Skeletal muscle cell (primary cell): ENCODE data around the gene STAMBP.
"Not testable (repeated sequence)": the region's sequence is repeated elsewhere in the genome, so short reads cannot be mapped to it uniquely, and the experiment has no call there.

ENCODE experiments used
- DNase-seq: peaks from one replicate; pipeline ENCODE4 v3.0.0-alpha.2; 2010; ENCODE audit warnings: low read depth
- H3K4me3 ChIP-seq: 2 replicates; pipeline ENCODE4 v1.5.1; 2011; ENCODE audit warnings: low read depth, mild to moderate bottlenecking, control low read depth, low read length, moderate library complexity

Gene STAMBP

DNA sequence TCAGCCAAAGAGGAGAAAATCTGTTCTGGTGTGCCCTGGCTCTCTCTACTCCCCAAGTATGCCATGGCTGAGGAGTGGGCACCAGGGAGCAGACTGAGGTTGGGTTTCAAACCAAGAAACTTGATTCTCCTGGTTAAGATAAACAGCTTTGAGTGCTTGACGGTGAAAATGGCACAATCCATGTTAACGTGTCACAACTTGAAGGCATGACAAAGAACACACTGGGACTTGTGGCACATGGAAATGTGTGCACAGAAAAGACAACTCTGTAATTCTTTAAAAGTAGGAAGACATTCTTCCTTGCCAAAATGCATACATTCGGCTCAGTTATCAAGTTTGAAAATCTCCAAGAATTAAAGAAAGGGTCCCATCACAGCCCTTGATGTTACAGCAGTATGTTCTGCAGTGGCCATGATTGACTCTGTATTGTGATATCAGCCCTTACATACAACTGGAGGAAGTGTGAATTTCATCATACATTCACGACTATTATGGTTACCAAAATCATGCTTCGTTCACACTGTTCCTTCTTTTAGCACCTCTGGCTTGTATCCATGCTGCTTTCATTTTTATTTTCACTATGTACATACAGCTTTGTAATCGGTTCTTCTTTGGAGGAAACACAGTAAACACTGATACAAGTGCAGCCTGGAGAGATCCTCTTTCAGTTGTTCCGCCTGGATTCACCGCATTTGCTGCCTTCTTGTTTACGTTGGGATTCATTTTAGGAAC lies 48.5 kb downstream of the STAMBP start:
- no peak for DNase-seq

DNA sequence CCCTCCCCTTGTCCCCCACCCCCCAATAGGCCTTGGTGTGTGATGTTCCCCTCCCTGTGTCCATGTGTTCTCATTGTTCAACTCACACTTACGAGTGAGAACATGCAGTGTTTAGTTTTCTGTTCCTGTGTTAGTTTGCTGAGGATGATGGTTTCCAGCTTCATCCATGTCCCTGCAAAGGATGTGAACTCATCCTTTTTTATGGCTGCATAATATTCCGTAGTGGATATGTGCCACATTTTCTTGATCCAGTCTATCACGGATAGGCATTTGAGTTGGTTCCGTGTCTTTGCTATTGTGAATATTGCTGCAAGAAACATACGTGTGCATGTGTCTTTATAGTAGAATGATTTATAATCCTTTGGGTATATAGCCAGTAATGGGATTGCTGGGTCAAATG lies 49.2 kb downstream of the STAMBP start:
- H3K4me3 ChIP-seq, DNase-seq: not testable (repeated sequence)

More for the DNA sequence above, 48.5 kb downstream of the STAMBP start:
- H3K4me3 ChIP-seq = no peak overlapping the region

DNA sequence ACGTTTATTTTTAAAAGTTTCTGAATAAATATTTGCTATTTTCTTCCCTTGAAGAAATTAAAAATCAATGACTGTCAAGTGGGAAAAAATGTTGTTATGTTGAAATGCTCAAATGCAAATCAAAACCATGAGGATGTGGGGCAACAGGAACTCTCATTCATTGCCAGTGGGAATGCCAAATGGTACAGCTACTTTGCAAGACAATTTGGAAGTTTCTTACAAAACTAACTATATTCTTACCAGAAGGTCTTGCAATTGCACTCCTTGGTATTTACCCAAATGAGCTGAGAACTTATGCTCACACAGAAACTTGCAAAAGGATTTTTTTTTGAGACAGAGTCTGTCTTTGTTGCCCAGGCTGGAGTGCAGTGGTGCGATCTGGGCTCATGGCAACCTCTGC lies 56.6 kb downstream of the STAMBP start:
- no peak for DNase-seq

DNA sequence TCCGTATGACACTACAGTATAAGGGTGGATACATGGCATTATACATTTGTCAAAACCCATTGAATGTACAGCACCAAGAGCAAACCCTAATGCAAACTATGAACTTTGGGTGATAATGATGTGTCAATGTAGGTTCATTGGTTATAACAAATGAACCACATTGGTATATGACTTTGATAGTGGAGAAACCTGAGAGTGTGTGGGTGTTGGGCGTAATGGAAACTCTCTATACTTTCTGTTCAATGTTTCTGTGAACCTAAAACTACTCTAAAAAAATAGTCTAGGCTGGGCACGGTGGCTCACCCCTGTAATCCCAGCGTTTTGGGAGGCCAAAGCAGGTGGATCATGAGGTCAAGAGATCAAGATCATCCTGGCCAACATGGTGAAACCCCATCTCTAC lies 57.6 kb downstream of the STAMBP start:
- no peak for DNase-seq
- H3K4me3 ChIP-seq = no peak overlapping the region

More for the DNA sequence above, 56.6 kb downstream of the STAMBP start:
- H3K4me3 ChIP-seq = no peak overlapping the region

DNA sequence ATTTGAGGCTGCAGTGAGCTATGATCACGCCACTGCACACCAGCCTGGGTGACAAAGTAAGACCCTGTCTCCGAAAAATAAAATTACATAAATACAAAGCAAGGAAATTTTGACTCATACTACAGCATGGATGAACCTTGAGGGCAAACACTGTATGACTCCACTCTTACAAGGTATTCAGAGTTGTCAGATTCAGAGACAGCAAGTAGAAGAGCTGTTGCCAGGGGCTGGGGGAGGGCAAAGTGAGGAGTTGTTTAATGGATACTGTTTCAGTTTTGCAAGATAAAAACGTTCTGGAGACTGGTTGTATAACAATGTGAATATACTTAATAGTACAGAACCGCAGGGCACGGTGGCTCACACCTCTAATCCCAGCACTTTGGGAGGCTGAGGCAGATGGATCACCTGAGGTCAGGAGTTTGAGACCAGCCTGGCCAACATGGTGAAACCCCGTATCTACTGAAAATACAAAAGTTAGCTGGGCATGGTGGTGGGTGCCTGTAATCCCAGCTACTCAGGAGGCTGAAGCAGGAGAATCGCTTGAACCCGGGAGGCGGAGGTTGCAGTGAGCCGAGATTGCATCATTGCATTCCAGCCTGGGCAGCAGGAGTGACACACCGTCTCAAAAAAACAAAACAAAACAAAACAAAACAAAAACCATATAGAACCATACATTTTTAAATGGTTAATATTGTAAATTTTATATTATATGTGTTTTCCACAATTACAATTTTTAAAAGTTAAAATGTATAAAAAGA lies 59.0 kb downstream of the STAMBP start:
- DNase-seq, H3K4me3 ChIP-seq: not testable (repeated sequence)

DNA sequence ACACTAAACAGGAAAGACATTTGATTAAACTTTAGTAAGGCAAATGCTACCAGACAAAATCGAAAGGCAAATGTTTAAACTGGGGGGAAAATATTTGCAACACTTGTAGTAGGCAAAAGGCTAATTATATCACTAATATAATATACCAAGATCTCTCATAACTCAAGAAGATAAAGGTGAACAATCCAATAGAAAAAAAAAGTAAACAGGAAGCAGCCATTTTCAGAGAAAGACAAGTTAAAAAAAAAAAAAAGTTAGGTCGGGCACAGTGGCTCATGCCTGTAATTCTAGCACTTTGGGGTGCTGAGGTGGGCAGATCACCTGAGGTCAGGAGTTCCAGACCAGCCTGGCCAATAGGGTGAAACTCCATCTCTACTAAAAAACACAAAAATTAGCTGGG lies 59.6 kb downstream of the STAMBP start:
- DNase-seq = no peak
- H3K4me3 ChIP-seq = no peak overlapping the region

DNA sequence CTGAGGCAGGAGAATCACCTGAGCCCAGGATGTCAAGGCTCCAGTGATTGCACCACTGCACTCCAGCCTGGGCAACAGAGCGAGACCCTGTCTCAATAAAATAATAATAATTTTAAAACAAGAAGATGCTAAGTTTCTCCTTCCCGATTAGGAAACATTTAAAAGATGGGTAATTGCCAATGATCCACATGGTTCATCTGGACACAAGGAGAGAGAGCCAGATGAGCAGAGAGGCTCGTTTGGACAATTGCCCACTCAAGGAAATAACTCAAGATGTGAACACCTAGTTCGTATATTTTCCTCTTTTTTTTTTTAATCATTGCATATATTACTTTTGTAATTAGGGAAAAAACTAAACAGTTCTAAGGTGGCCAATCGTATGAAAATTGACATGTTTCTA lies 60.4 kb downstream of the STAMBP start:
- no peak for DNase-seq
- H3K4me3 ChIP-seq = no peak overlapping the region

DNA sequence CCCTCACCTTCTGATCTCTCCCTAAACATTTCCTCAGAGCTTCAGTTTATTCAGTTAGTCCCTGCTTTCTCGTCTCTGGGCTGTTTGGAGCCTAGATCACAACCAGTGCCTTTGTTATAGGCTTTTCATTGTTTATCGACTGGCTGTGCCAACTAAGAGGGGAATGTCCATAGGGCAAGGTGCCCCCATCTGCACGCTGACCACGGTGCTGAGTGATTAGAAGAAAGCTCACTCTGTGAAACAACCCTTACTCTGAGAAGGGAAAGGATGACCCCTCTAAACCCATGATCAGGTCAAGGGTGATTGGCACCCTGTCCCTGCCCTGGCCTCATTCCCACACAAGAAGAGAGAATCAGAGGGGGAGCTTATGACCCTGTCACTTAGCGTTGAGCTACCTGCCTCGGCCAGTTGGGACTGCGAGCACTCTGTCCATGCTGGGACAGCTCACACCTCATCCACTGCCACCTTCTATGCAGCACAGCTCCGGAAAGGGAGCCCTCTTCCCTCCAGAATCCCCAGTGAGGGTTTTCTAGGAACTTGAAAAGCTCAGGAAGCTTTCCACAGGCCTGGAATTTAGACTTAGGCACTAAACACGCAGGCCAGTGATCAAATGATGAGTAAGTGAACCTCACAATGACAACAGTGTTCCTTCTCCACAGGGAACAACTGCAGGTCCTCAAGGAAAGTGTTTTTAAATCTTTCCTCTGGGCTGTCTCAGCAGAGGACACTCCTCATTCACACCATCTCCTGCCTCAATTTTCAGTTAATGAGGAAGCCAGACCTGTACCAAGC lies 61.7 kb downstream of the STAMBP start:
- H3K4me3 ChIP-seq = no peak overlapping the region
- no peak for DNase-seq

DNA sequence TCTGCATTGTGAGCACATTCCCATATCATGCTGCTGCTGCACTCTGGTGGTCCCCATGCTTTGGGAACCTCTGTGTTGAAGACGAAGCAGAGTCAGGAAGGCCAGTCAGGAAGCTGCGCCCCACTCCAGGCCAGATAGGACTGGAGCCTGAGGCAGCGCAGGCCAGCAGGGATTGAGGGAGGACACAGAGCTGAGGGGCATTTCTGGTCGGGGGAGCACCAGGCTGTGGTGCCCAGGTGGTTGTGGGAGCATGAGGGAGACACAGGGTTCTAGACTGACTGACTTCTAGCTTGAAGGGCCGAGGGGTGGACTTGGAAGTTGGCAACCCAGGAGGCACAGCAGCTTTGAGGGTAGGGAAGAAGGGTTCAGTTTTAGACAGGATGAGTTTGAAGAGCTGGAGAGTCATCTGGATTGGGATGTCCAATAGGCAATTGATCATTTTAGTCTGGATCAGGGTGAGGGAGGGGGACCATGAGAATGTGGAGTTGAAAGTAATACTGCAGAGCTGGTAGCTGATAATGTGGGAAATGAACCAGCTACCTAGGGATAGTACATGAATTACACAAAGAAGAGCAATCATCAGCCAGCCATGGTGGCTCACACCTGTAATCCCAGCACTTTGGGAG lies 62.6 kb downstream of the STAMBP start:
- H3K4me3 ChIP-seq = no peak overlapping the region

DNA sequence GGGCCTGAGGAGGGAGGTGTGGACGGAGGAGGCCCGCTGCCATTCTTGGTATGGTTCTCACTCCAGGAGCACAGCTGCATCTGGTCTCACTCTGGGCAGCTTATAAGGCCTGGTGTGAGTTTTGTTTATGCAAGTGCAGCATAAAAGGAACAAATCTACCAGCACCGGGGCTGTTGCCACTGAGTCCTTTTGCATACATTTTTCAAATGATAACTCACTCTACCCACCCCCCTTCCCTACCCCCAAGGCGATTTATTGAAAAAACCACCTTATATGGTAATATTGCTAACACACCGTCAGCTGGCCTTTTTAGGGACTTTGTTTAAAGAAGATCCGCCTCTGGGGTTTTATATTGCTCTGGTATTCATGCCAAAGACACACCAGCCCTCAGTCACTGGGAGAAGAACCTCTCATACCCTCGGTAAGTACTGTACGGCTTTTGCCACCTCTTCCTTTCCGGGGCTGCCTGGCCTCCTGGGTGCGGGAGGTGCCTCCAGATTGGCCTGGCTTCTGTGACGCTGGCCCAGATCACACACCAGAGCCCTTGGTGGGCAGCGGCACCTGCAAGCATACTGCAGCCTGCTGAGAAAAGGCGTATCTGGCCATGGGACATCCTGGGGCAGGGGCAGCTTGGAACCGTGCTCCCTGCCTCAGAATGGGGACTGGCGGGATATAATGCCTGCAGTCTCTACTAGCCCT lies 64.0 kb downstream of the STAMBP start, which contains the start of gene ACTG2:
Gene ACTG2, plus strand, starts transcription at position 378 of the 699 bp plus-strand sequence. CDS start 8,304 bp downstream, outside the sequence.
- DNase-seq = no peak
- H3K4me3 ChIP-seq = no peak within 1 kb of the TSS

More for the DNA sequence above, 62.6 kb downstream of the STAMBP start:
- no peak for DNase-seq

DNA sequence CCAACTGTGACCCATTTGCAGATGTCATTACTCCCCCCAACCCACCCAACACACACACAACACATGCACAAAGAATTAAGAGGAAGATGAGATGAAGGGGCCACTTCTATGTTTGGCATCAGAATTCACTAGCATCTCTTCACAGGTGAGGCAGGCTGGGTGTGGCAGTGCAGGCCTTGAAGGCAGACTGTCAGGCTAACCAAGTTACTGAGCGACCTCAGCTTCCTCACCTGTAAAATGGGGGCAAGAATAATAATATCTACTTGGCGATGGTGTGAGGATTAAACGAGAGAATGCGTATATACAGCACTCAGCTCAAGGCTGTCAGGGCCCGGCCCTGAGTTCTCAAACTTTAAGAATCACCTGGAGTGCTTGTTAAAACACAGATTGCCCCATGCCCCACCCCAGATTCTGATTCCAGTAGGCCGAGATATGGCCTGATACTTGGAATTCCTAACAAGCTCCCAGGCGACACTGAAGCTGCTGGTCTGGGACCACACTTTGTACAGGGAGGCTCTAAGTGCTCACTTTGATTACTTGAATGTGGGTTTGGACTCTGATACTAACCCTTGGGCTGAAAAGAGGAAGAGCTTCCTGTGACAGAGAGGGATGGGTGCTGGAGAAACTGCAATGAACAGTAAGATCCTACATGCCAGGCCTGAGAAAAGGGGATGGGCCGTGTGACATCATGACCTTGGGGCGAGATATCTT lies 65.2 kb downstream of the STAMBP start:
- H3K4me3 ChIP-seq = no peak overlapping the region
- no peak for DNase-seq

DNA sequence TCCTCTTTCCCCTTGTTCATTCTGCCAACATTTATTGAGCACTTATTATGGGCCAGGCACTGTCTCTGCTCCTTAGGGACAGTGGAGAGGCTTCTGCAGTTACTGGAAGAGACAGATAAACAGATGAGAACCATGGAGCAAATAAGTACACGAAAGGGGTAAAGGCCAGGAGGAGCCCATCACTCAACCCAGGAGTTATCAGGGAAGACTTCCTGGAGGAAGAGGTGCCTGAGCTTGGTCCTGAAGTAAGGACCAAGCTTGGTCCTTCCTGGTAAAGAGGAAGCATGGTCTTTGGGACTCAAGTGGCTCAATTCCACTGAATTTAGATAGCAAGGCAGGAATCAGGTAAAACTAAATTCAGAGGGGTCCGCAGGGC lies 65.7 kb downstream of the STAMBP start:
- no peak overlapping the region for H3K4me3 ChIP-seq
- no peak for DNase-seq

DNA sequence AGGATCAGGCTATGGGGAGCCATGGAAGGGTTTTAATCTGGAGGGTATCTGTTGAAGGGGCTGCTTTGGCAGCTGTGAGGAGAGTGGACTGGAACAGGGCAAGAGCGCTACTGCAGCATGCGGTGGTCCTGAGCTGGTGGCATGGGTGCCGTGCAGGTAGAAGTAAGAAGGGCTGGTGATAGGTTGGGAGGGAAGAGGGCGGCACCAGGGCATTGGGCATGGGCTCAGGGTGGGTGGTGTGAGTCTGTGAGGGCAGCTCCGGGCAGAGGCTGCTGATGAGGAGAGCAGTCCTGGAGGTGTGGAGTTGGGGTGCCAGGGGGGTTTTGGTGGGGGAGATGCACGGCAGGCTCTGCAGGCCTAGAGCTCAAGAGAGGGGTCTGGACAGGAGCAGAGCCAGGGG lies 66.1 kb downstream of the STAMBP start:
- H3K4me3 ChIP-seq = no peak overlapping the region

DNA sequence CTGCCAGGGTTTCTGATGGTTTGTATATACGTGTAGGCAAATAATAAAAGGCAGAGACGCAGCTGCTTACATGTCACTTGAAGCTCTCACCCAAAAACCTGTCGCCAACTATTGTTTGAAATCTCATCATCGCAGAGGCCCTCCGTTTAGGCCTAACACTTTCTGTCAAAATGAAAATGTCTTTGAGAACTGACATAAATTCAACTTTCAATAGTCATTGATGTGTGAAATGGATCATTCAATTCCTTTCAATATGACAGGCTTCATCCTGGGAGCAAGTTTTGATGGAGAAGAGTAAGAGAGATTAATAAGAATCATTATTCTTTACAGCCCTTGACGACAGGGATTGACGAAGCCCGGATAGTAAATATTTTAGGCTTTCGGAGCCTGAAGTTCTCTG lies 66.7 kb downstream of the STAMBP start:
- no peak overlapping the region for H3K4me3 ChIP-seq
- no peak for DNase-seq

More for the DNA sequence above, 66.1 kb downstream of the STAMBP start:
- DNase-seq = no peak

DNA sequence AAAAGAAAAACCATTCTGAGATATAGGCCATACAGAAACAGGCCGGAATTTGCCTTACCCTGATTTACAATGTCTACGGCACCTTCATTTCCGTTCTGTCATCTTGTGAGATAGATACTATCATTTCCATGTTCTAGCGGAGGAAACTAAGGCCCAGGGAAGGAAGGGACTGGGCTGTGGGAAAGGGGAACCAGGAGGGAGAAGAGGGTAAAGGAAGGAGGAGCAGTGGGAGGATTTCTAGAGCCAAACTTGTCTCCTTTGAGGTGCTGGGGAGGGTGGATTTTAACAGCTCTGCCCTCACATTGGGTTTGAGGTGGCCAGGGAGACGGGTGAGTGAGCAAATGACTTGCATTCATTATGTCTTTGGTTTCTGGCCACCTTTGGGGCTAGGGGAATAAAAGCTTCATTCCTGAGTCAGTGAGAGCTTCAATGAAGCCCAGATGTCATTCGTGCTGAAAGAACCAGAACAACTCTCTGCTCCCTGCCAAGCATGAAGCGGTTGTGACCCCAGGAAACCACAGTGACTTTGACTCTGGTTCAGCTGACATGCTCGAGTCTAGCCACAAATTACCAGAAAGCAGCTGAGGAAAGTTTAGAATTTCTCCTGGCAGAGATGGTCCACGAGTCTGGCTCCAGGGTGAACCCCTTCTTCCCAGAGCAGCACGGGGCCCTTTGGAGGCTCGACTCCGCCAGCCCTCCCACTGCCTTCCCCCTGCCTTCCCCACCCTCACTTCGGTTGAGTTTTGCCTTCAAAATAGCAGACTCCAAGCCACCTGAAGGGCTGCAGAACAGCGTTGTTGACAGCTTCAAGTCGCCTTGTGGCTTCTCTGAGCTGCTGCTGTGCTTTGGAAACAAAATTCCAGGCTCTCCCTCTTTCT lies 67.8 kb downstream of the STAMBP start:
- no peak overlapping the region for H3K4me3 ChIP-seq
- peak; percentile 89 for DNase-seq

DNA sequence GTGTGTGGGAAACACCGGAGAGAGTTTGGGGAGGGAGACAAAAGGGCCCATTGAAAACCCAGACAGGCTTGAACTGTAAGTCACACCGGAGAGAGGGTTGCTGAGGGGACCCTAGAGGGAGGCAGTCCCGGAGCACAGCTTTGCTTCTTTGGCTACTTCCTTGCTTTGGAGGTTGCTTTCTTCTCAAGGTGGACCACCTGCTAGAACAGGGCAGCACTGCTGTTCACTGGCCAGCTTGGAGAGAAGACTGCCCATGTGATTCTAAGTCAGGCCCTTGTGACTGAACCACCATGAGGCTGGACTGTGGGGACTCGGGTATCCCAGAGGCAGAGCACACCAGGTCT lies 68.5 kb downstream of the STAMBP start:
- no peak for DNase-seq
- no peak overlapping the region for H3K4me3 ChIP-seq

DNA sequence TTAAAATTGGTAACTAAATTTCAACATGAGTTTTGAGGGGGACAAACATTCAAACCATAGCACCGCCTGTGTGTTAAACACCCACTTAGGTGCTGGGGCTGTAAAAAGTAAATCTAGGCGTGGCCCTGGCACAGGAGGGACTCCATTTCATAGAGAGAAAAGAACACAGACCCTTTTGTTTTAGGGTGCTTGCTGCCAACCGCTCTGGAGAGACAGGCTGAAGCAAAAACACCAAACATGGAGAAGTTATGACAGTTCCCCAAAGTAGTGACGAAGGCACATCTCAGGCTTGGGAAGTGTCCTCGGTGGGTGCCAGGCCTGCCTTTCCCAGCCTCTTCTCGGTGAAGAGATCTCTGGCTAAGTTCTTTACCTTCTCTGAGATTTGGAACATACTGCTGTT lies 69.2 kb downstream of the STAMBP start:
- no peak for DNase-seq
- H3K4me3 ChIP-seq = no peak overlapping the region
